GM19455 (cell line): ENCODE data around the gene TWIST2.

Experiments
- ATAC-seq: cut with Tn5 transposase; IDR thresholded peaks from one replicate; pipeline ENCODE4 v1.9.1; 2021; ENCODE audit not compliant: unreplicated experiment

TWIST2 gene

DNA sequence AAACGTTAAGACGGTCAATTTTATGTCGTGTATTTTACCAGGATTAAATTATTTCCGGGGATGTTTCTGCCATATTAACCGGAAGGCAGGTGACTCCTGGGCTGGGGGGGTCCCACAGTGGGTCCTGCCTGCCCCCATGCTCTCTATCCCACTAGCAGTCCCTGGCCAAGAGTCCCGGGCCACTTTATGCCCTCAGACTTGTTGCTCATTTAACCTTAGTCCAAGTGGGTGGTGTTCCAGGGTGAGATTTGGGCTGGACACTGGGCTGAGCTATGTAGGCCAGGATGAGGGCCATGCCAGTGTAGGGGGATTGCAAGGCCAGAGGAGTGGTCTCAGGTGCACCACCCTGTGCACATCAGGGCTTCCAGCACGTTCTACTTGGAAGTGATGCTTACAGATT lies 24.1 kb downstream of the TWIST2 start:
- no peak for ATAC-seq

- no peak for ATAC-seq
These were observed 24.9 kb downstream of the TWIST2 start for GRCh38 chr2:238872628-238873380.

DNA sequence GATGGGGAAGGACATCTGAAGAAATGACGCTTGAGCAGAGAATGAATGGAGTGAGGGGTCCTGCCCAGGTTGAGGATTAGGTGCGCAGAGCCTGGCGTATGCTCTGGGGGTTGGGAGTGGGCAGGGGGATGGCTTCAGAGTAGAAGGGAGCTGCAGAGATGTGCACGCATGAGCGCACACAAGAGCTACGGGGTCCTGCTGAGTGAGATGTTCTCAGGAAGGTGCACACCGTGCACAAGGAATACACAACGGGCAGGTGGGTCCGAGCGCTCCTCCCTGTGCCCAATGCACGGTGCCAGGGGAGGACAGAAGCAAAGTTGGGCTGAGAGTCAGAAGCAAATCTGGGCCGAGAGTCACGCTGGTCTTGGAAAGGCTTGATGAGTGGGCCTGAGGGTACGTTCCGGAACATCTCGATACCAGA lies 25.5 kb downstream of the TWIST2 start:
- no peak for ATAC-seq

DNA sequence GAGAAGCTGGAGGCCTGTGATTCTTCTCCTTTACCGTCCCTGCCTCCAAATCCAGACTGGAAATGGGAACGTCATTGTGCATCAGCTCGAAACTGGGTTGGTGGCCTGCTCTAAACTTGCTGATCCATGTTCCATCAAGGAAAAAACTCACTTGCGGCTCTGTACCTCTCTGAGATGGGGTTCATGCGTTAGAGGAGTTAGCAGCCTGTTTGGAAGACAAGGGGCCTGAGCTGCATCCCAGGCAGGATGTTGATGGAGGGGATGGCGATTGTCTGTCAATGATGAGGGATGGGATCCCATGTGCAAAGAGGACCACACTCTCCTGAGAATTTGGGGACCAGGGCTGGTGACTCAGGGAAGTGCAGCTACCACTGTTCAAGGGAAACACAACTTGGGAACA lies 26.0 kb downstream of the TWIST2 start:
- ATAC-seq = no peak

- no peak for ATAC-seq
These were observed 26.6 kb downstream of the TWIST2 start for GRCh38 chr2:238874330-238875050.

GRCh38 chr2:238875101-238875470 lies 27.2 kb downstream of the TWIST2 start:
- no peak for ATAC-seq

DNA sequence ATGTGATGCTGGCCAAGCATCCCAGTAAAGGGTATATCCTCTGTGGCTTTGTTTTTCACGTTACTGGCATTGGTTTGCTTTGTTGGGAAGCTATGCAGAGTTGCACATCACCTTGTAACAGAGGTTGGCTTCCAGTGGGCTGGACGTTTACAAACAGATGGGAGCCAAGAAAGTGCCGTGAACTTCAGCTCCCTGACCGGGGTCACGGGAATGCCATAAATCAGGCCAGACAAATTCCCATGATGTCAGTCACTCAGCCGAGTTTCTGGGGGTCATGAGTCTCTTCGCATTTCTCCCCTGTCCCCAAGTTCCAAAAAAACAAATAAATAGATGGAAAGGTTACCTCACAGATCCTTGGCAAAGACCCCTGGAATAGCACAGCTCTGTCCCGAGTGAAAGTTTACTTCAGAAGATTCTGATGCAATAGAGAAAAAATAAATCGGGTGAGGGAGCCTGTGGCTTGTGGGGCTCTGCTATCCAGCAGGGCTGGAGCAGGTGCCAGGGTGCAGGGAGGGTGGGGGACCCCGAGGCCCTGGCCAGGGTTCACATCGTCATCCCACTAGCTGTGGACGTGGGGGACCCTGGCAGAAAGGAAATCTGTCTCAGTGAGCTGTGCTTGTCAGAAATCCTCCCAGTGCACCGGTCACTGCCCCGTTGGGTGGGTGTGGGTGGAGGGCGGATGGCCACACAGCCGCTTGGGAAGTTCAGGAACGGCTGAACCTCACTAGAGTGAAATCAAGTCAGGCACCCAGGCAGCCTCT lies 27.8 kb downstream of the TWIST2 start:
- no peak for ATAC-seq

DNA sequence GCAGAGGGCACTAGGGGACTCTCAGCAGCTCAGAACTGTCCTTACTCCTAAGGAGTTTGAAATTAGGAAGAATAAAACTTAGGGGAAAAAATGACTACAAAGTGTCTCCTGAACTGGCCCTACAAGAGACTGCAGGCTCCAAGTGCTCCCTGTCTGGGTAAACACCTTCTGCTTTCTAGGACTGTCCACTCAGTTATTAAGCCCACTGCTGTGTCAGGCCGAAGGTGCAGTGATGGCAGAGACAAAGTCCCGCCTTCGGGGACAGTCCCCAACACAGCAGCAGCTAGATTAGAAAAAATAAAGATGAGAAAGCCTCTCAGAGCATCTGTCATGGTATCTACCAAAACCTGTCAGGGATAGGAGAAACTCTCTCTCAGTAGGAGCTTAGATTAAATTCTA lies 28.3 kb downstream of the TWIST2 start:
- ATAC-seq = no peak

DNA sequence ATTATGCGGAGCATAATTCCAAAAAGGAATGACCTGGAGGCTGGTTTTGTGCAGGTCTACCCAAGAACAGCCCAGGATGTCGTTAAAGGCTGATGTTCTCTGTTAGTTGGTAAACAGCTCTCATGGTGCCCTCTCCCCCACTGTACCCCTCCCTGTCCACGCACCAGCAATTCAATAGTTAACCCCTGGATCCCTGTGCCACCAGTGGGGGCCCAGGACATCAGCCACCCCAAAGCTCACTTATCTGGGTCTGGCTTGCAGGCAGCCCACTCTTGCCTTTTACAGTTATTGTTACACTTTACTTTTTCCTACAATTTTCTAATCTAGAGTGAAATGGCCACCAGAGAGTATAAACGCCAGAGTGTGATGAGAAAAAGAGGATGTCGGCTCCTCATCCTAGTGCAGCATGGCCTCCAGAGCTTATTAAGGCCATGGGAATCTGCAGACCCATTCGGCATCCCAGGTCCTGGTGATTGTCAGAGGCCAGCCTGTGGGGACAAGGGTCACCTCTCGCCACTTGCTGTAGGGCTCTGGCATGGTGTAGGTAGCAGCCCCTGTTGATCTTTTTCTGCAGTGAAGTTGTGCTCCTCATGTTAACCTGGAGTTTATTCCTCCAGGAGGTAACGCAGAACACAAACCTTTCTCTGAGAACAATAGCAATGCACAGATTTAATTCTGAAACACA lies 30.3 kb downstream of the TWIST2 start:
- ATAC-seq = no peak

GRCh38 chr2:238879043-238879442 lies 31.2 kb downstream of the TWIST2 start:
- ATAC-seq = no peak

- no peak for ATAC-seq
These were observed 31.9 kb downstream of the TWIST2 start for GRCh38 chr2:238879621-238880377.

DNA sequence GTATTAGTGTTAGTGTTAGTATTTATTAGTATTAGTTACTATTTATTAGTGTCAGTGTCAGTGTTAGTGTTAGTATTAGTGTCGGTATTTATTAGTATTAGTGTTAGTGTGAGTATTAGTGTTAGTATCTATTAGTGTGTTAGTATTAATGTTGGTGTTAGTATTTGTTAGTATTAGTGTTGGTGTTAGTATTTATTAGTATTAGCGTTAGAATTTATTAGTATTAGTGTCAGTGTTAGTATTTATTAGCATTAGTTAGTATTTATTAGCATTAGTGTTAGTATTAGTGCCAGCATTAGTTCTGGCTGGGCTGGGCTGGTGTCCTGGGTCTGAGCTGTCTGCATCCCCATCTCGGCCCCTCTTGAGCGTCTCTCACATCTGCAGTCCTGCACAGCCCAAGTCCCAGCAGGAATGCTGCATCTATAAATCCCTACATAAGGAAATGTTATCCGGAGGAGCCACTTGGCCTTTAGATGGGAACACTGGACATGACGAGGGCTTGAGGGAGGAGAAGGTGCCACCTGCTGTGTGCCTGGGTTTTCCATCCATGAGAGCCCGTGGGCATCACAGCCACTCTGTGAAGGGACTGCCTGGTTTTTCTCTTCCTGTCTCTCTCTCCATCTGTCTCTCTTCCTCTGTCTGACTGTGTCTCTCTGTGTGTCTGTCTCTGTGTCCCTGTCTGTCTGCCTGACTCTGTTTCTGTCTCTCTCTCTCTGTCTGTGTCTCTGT lies 33.6 kb downstream of the TWIST2 start:
- no peak for ATAC-seq

DNA sequence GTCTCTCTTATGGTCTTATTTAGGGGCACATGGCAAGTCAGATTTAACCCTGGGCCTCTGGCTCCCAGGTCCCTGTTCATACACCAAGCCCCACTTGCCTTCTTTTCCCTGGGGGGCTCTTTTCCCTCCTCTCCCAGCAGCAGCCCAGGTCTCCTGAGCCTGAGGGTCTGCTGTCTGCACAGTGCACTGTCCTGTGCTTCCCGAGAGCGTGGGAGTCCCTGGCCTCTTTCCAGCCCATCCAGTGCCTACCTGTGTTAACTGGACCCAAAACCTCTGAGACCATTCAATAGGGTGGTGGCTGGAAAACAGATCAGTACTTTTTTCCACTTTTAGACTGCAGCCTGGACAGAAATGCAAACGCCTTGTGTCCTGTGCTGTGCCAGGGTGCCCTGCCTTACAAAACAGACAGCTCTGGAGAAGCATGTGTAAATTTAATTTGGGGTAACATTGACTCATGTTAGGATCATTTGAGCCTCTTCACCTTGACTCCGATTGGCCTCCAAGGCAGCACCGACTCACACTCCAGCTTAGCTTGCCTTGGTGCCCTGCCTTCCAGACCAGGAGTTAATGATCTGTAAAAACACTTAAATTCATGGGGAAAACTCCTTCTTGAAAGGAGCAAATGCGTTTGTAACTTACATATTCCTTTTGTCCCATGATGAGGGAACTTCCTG lies 34.3 kb downstream of the TWIST2 start:
- no peak for ATAC-seq

GRCh38 chr2:238883421-238883901 lies 35.6 kb downstream of the TWIST2 start:
- no peak for ATAC-seq

- ATAC-seq = no peak
These were observed 36.4 kb downstream of the TWIST2 start for GRCh38 chr2:238884122-238884811.

DNA sequence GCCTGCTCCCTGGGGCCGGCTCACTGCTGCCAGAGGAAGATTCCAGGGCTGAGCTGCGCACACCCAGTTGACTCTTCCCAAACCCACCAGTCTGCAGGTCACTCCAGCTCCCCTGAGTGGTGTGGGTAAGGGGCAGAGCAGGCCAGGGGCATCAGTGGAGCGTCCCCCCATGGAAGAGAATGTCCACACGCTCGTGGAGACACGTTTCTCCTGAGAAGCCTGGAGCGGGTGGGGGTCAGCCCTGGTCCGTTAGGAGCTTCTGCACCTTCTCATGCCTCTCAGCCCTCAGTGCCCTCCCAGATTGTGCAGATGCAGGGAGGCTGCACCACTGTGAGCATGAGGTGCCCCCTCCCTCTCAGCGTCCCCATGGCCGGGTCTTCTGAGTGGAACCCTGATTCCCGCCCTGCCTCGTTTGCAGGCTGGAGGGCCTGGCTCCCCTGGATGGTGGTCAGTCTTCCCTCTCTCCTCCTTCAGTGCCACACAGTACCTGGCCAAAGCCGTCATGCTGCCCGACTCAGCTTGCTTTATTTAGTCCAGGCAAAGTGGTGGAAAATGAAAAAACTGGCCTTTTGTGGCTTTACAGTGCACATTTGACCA lies 37.0 kb downstream of the TWIST2 start:
- ATAC-seq = no peak

GRCh38 chr2:238886453-238887094 lies 38.7 kb downstream of the TWIST2 start:
- no peak for ATAC-seq

DNA sequence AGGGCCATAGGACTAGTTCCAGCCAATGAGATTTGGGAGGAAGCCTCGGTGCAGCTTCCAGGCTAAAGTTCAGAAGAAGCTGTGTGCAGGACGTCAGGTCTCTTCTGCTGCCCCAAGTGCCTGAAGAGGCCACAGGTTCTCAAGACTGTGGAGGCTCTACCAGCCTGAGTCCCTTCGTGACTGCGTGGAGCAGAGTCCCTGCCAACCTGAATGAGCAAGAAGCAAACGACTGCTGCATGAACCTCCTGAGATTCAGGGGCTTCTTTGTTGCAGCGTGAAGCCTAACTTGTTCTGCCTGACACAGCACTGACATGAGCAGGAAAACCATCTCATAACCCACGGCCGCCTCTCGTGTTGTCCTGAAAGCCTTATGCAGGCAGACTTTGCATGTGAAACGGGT lies 39.7 kb downstream of the TWIST2 start:
- no peak for ATAC-seq
